NCI-H2196 (cell line): ENCODE data around the gene AR.

Experiments
- DNase-seq: peaks from one replicate; lab custom pipeline; 2025; ENCODE audit not compliant: unreplicated experiment; lab: John Stamatoyannopoulos, UW

Gene AR

DNA sequence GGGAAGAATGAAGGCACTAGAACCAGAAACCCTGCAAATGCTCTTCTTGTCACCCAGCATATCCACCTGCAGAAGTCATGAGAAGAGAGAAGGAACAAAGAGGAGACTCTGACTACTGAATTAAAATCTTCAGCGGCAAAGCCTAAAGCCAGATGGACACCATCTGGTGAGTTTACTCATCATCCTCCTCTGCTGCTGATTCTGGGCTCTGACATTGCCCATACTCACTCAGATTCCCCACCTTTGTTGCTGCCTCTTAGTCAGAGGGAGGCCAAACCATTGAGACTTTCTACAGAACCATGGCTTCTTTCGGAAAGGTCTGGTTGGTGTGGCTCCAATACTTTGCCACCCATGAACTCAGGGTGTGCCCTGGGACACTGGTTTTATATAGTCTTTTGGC is 181.7 kb downstream of the AR start:
- DNase-seq: no peak

DNA sequence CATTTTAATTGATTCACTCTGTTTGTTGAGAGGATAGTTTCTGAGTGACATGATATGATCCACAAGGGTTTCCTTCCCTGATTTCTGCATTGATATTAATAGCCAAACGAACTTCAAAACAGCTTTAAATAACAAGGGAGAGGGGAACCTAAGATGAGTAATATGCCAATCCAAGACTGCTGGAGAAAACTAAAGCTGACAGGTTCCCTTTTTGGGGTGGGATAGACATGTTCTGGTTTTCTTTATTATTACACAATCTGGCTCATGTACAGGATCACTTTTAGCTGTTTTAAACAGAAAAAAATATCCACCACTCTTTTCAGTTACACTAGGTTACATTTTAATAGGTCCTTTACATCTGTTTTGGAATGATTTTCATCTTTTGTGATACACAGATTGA is 182.2 kb downstream of the AR start:
- DNase-seq: no peak

DNA sequence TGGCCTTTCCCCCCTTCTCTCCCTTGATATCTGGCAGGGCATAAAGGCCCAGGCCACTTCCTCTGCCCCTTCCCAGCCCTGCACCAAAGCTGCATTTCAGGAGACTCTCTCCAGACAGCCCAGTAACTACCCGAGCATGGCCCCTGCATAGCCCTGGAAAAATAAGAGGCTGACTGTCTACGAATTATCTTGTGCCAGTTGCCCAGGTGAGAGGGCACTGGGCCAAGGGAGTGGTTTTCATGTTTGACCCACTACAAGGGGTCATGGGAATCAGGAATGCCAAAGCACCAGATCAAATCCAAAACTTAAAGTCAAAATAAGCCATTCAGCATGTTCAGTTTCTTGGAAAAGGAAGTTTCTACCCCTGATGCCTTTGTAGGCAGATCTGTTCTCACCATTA is 183.8 kb downstream of the AR start:
- no peak for DNase-seq

DNA sequence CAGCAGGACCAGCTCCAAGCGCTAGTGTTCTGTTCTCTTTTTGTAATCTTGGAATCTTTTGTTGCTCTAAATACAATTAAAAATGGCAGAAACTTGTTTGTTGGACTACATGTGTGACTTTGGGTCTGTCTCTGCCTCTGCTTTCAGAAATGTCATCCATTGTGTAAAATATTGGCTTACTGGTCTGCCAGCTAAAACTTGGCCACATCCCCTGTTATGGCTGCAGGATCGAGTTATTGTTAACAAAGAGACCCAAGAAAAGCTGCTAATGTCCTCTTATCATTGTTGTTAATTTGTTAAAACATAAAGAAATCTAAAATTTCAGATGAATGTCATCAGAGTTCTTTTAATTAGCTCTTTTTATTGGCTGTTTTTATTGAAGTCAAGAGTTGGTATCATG is 186.5 kb downstream of the AR start:
- DNase-seq: no peak

DNA sequence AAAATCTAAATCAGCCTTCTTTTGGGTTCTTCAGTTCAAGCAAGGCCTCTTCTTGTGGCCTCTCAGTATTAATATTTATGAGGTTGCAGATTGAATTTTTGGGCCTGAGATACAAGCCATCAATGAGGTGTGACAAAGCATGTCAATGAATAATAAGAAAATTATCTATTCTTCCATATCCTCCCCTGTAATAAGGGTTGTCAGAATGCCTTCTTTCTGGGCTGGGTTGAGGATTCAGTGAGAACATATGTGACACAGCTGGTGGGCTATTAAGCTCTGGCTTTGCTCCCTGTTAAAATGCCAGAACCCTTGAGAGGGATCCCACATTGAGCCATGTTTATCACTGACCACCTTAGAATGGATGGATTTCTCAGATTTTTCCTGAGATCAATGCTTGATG is 187.2 kb downstream of the AR start:
- no peak for DNase-seq

DNA sequence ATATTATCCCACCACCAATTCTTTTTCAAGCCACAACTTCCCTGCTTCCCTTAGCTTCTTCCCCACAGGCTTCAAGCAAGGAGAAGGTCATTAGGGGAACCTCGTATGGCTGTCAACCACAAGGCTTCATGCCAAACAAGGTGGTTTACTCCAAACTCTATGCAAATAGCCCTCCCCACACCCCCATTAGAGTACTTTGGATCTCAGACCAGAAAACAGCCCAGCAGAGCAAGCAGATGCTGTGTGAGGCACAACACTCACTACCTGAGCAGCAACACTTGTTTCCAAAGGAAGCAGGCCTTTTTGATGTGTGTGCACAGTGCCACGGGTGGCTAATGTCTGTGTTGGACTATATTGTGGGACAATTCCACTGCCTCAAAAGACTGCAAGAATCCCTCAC is 189.0 kb downstream of the AR start:
- DNase-seq: no peak

DNA sequence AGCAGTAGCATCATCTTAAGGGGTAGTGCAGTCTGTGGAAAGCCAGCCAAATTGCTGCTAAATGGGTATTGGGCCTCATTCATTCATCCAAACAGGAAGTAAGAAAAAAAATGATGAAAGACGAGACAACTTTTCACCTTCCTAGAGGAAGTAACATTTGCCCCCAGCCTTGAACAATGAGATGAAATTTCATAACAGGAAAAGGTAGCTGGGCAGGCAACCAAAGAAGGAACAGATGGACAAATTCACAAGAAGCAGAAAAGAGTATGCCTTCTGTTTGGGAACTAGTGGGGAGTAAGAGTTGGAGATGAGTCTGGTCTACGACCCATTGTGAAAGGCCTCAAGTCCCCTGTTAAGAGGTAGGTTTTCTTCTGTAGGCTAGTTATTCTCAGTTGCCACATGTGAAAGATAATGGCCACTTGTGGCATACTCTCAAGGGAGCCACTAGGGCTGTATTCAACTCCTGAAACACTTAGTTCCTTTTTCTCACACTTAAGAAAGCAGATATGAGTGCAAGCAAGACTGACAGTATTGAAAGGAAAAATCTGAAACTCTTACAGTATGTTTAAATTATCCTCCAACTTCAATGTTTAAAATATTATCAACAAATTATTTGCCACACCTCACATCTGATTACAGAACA is 190.4 kb downstream of the AR start:
- DNase-seq: no peak

DNA sequence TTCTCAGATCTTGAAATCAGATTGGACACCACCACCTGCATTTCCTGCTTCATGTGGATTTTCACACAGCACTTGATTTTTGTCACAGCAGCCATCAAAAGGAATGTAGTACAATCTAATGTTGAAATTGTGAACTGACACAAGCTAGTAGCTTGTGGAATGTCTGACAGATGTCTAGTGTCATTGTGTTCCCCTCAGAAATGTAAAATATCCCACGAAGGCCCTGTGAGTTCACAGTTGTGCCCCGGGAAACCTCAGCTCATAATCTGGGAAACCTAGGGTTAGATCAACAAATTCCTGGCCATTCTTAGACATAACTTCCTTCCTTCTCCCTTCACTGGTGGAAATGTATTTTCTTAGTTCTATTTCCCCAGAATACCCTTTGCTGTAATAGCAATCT is 205.7 kb downstream of the AR start:
- no peak for DNase-seq

DNA sequence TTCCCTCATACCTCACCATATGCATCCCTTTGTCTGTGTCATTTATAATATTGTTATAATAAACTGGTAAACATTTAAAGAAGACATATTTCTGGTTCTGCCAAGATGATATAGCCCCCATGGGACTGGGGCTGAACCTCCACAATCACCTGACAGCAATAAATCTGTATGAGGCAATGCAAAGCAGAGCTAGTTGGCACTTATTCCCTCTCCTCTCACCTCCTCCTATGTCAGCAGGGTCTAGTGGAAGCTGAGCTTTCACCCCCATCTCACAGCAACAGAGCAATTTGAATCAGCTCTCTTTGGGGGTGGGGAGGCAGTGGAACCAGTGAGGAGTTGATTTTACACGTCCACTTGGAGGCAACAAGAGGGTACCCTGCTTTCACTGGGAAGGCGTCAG is 206.9 kb downstream of the AR start:
- DNase-seq: no peak

DNA sequence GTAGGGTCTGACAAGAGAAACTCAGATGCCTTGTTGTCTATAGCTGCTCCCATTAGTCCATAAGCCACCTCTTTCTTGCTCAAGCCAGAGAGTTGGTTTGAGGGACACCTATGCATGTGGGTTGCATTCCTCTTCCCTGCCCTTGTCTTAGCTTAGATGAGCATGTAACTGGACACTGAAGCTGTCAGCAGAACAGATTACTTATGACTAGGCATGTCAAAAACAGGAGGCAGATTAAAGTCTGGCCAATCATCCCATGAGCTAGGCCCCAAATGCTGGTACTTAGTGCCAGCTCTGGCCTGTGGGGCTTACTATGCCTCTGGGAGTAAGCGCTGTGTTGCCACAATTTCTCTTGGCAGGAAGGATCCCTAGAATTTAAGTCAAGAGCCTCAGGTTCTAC is 215.2 kb downstream of the AR start:
- DNase-seq: no peak

DNA sequence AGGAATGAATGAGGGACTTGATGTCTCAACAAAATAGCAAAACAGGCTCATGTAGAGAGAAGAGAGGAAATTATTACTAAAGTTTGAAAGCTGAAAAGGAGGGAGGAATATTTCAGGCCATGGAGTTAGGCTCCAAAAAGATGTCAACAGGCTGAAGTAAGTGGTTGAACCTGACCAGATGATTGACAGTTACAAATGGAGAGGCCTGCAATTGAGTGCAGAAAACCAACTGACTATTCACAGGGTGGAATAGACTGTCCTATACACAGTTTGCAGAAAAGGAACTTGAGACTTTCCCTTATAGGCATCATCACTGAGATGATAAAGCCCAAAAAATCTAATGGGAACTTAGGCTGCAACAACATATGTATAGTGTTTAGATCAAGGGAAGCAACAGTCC is 233.3 kb downstream of the AR start:
- DNase-seq: no peak

DNA sequence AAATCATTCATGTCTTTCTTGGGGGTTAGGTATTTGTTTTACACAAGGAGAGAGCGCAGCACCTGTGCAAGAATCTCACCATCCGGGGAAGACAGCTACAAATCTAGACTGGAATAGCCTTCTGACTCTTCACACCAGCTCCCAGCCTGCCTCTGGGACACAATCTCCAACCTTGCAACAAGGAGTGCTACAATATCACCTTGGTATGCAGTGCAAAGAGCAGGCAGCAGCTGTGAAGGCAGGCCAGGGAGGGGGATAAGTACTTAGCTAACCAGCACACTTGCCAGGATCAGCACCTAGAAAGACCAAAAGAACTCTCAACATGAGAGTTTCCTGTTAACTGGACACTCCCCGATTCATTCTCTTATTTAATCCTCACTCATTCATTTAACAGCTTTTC is 235.3 kb downstream of the AR start:
- DNase-seq: no peak
